Retinal pigment epithelial cell (primary cell): Measurements from ENCODE around the gene SLC25A30.
A peak's percentile ranks its signal among the peaks of the same experiment; 100 is the strongest.

ENCODE experiments used
- DNase-seq: peaks from one replicate; pipeline ENCODE4 v3.0.0-alpha.2; 2010; ENCODE audit warnings: low read depth
- H3K4me3 ChIP-seq: 2 replicates; pipeline ENCODE4 v1.5.1; 2011; ENCODE audit warnings: mild to moderate bottlenecking, low read length, control low read depth, moderate library complexity
- CTCF ChIP-seq: conservative IDR thresholded peaks from 2 replicates; pipeline ENCODE4 v1.5.1; 2011; ENCODE audit warnings: low read depth, low read length, control low read depth, inconsistent platforms

Gene SLC25A30

GRCh38 chr13:45374917-45375316, 43.3 kb downstream of the SLC25A30 start:
- no peak for TF ChIP-seq CTCF
- no peak for DNase-seq
- no peak overlapping the region for H3K4me3 ChIP-seq

- TF ChIP-seq CTCF, result no peak
- H3K4me3 ChIP-seq, result no peak overlapping the region
- peak; percentile 41 for DNase-seq
Measured at GRCh38 chr13:45373162-45373547, 45.0 kb downstream of the SLC25A30 start.

GRCh38 chr13:45372189-45373161, 45.7 kb downstream of the SLC25A30 start:
- no peak for TF ChIP-seq CTCF
- no peak overlapping the region for H3K4me3 ChIP-seq
- no peak for DNase-seq

GRCh38 chr13:45370922-45371406, 47.2 kb downstream of the SLC25A30 start:
- DNase-seq, result peak; percentile 43
- no peak overlapping the region for H3K4me3 ChIP-seq
- TF ChIP-seq CTCF, result peak; percentile 92

GRCh38 chr13:45369116-45369515, 49.1 kb downstream of the SLC25A30 start:
- DNase-seq, result no peak

GRCh38 chr13:45368571-45368970, 49.6 kb downstream of the SLC25A30 start:
- H3K4me3 ChIP-seq, result no peak overlapping the region
- no peak for DNase-seq
- TF ChIP-seq CTCF, result no peak

More at GRCh38 chr13:45369116-45369515, 49.1 kb downstream of the SLC25A30 start:
- no peak for TF ChIP-seq CTCF
- no peak overlapping the region for H3K4me3 ChIP-seq

- H3K4me3 ChIP-seq, result no peak overlapping the region
- DNase-seq, result no peak
- no peak for TF ChIP-seq CTCF
Measured at GRCh38 chr13:45368005-45368404, 50.2 kb downstream of the SLC25A30 start.
